Activated CD4-positive, alpha-beta T cell treated with anti-CD3 and anti-CD28 coated beads for 36 hours (primary cell): ENCODE measurements around the gene CNPPD1. TPM values are rescaled to one million over a fixed set of nuclear protein-coding genes. Genes with fewer than 3 reads are reported as not detected.
A peak's percentile ranks its signal among the peaks of the same experiment; 100 is the strongest.

Source experiments
- ATAC-seq: fragments of 200-7000 bp; cut with Tn5 transposase; one replicate; pipeline ENCODE4 v1.10.0; 2021; ENCODE audit warnings: mild to moderate bottlenecking, moderate library complexity
- CTCF ChIA-PET: fragments of 350-600 bp; sonication (Branson Sonifier 250); formaldehyde crosslinking; loops from one replicate; lab custom pipeline; 2021; ENCODE audit warnings: antibody characterized with exemption; lab: Charles Lee
- POLR2A ChIA-PET: fragments of 350-600 bp; sonication (Branson Sonifier 250); formaldehyde crosslinking; loops from one replicate; lab custom pipeline; 2021; ENCODE audit warnings: antibody characterized with exemption, inconsistent platforms; lab: Charles Lee
- DNase-seq: peaks from one replicate; pipeline ENCODE4 v3.0.0-alpha.2; 2020
- H3K27ac Mint-ChIP-seq: one replicate; pipeline ENCODE4 v1.8.0; 2021; ENCODE audit warnings: mixed read lengths
- H3K27me3 Mint-ChIP-seq: one replicate; pipeline ENCODE4 v1.8.0; 2021; ENCODE audit warnings: mixed read lengths
- H3K36me3 Mint-ChIP-seq: one replicate; pipeline ENCODE4 v1.8.0; 2021; ENCODE audit warnings: low read depth, mixed read lengths
- H3K4me1 Mint-ChIP-seq: one replicate; pipeline ENCODE4 v1.8.0; 2021; ENCODE audit warnings: mixed read lengths
- H3K4me3 Mint-ChIP-seq: one replicate; pipeline ENCODE4 v1.8.0; 2021; ENCODE audit warnings: mild to moderate bottlenecking, moderate library complexity, mixed read lengths
- H3K9me3 Mint-ChIP-seq: one replicate; pipeline ENCODE4 v1.8.0; 2021; ENCODE audit warnings: low read depth, mixed read lengths
- intact Hi-C, 2 experiments: fragments of 100-400 bp; cut with DNase I in 1 of 2; cut with micrococcal nuclease in 1 of 2; formaldehyde crosslinking; loops; one replicate each; pipeline versions ENCODE4 v1.14.2 to v1.15.1; 2022 to 2024; cut with DNase I, micrococcal nuclease
- total RNA-seq, 2 experiments: library from RNA; stranded (reverse); gene quantifications; one replicate each; pipeline ENCODE4 v1.2.3, GENCODE V29; 2021

The CNPPD1 gene
- total RNA-seq, 2 experiments from 2014 or later = 38.7 to 41.4 TPM

- CTCF ChIA-PET = interaction anchor here (0.6 to 5.0 kb wide), 6 partner anchors 15 to 192 kb away, joined by 3 to 19 read pairs (median 4); partner anchors contain the start of gene SLC23A3
- Mint-ChIP-seq H3K36me3 (no peaks in the 10 kb centered on the region), H3K4me1 (peaks cover 8% of the 10 kb centered on the region), H3K4me3 (no peak overlapping the region), H3K27ac (no peak overlapping the region), H3K9me3 (peaks cover 6% of the 10 kb centered on the region), H3K27me3 (no peaks in the 10 kb centered on the region)
- intact Hi-C loops = no loop called here
- POLR2A ChIA-PET = interaction anchor here (0.7 to 1.3 kb wide), 2 partner anchors 50 to 95 kb away, joined by 3 to 4 read pairs; no protein-coding TSS in a partner anchor
- DNase-seq (no peak), ATAC-seq (no peak)
These were observed 22.9 kb upstream of the CNPPD1 start for GRCh38 chr2:219199470-219200211.

GRCh38 chr2:219198974-219199373, 22.2 kb upstream of the CNPPD1 start:
- H3K27ac Mint-ChIP-seq = no peak overlapping the region
- H3K4me3 Mint-ChIP-seq = no peak overlapping the region
- intact Hi-C loops = no loop called here
- H3K36me3 Mint-ChIP-seq = no peaks in the 10 kb centered on the region
- peaks cover 8% of the 10 kb centered on the region for H3K4me1 Mint-ChIP-seq
- peaks cover 3% of the 10 kb centered on the region for H3K9me3 Mint-ChIP-seq
- DNase-seq = no peak
- ChIA-PET CTCF (interaction anchor here (0.6 to 5.0 kb wide), 4 partner anchors 29 to 193 kb away, joined by 3 to 19 read pairs (median 8); partner anchors contain the start of gene SLC23A3), POLR2A (interaction anchor here (1.3 kb wide), 1 partner anchor 96 kb away, joined by 4 read pairs; no protein-coding TSS in a partner anchor)
- no peaks in the 10 kb centered on the region for H3K27me3 Mint-ChIP-seq
- no peak for ATAC-seq

GRCh38 chr2:219197388-219197787, 20.7 kb upstream of the CNPPD1 start:
- Mint-ChIP-seq H3K4me1 (peaks cover 8% of the 10 kb centered on the region), H3K4me3 (no peak overlapping the region), H3K27me3 (no peaks in the 10 kb centered on the region), H3K36me3 (no peaks in the 10 kb centered on the region), H3K9me3 (peaks cover 3% of the 10 kb centered on the region), H3K27ac (no peak overlapping the region)
- CTCF ChIA-PET = interaction anchor here (1.4 to 5.0 kb wide), 2 partner anchors 15 to 27 kb away, joined by 5 to 19 read pairs; partner anchors contain the start of gene SLC23A3
- no peak for DNase-seq
- ATAC-seq = no peak
- intact Hi-C loops = no loop called here
- POLR2A ChIA-PET = no interaction called here

- ChIA-PET POLR2A (no interaction called here), CTCF (no interaction called here)
- no peaks in the 10 kb centered on the region for H3K27me3 Mint-ChIP-seq
- H3K36me3 Mint-ChIP-seq = peaks cover 22% of the 10 kb centered on the region
- peaks cover 30% of the 10 kb centered on the region for H3K4me1 Mint-ChIP-seq
- no peak overlapping the region for H3K4me3 Mint-ChIP-seq
- ATAC-seq = peak; percentile 97
- peak; percentile 67 for DNase-seq
- H3K27ac Mint-ChIP-seq = peak overlapping the region; percentile 76
- intact Hi-C loops = no loop called here
- no peaks in the 10 kb centered on the region for H3K9me3 Mint-ChIP-seq
These were observed 10.2 kb upstream of the CNPPD1 start for GRCh38 chr2:219186754-219187456.

GRCh38 chr2:219184121-219184520, 7.4 kb upstream of the CNPPD1 start:
- POLR2A ChIA-PET = no interaction called here
- CTCF ChIA-PET = interaction anchor here (0.8 to 1.1 kb wide), 2 partner anchors 24 to 61 kb away, joined by 3 read pairs; partner anchors contain the start of genes GLB1L and STK16
- intact Hi-C loops = no loop called here
- peak overlapping the region; percentile 8 for H3K27ac Mint-ChIP-seq
- H3K4me1 Mint-ChIP-seq = peaks cover 54% of the 10 kb centered on the region
- no peak for DNase-seq
- ATAC-seq = no peak
- no peaks in the 10 kb centered on the region for H3K27me3 Mint-ChIP-seq
- H3K9me3 Mint-ChIP-seq = no peaks in the 10 kb centered on the region
- no peak overlapping the region for H3K4me3 Mint-ChIP-seq
- peaks cover 43% of the 10 kb centered on the region for H3K36me3 Mint-ChIP-seq

- Mint-ChIP-seq H3K27me3 (no peaks in the 10 kb centered on the region), H3K27ac (peak overlapping the region; percentile 53), H3K9me3 (no peaks in the 10 kb centered on the region), H3K4me3 (no peak overlapping the region), H3K36me3 (peaks cover 43% of the 10 kb centered on the region), H3K4me1 (peaks cover 58% of the 10 kb centered on the region)
- POLR2A ChIA-PET = no interaction called here
- CTCF ChIA-PET = interaction anchor here (1.1 to 2.2 kb wide), 4 partner anchors 14 to 62 kb away, joined by 3 to 5 read pairs (median 4); partner anchors contain the start of genes GLB1L and STK16
- ATAC-seq = no peak
- intact Hi-C loops = no loop called here
- no peak for DNase-seq
These were observed 6.5 kb upstream of the CNPPD1 start for GRCh38 chr2:219183151-219183772.

GRCh38 chr2:219182331-219183150, 5.8 kb upstream of the CNPPD1 start:
- no peak overlapping the region for H3K4me3 Mint-ChIP-seq
- ChIA-PET POLR2A (no interaction called here), CTCF (interaction anchor here (0.6 to 2.2 kb wide), 6 partner anchors 13 to 113 kb away, joined by 3 to 5 read pairs (median 4); partner anchors contain the start of genes GLB1L, SLC23A3 and STK16)
- intact Hi-C loops = no loop called here
- peaks cover 43% of the 10 kb centered on the region for H3K36me3 Mint-ChIP-seq
- H3K27ac Mint-ChIP-seq = peak overlapping the region; percentile 34
- peak; percentile 52 for DNase-seq
- no peaks in the 10 kb centered on the region for H3K9me3 Mint-ChIP-seq
- ATAC-seq = no peak
- no peaks in the 10 kb centered on the region for H3K27me3 Mint-ChIP-seq
- H3K4me1 Mint-ChIP-seq = peaks cover 54% of the 10 kb centered on the region

GRCh38 chr2:219181531-219181930, 4.8 kb upstream of the CNPPD1 start:
- Mint-ChIP-seq H3K36me3 (peaks cover 43% of the 10 kb centered on the region), H3K4me1 (peaks cover 44% of the 10 kb centered on the region), H3K27me3 (no peaks in the 10 kb centered on the region), H3K27ac (peak overlapping the region; percentile 83), H3K9me3 (no peaks in the 10 kb centered on the region), H3K4me3 (no peak overlapping the region)
- ATAC-seq (no peak), DNase-seq (no peak)
- intact Hi-C loops = no loop called here
- ChIA-PET CTCF (interaction anchor here (0.6 to 2.2 kb wide), 5 partner anchors 9 to 114 kb away, joined by 3 to 5 read pairs (median 3); no protein-coding TSS in a partner anchor), POLR2A (no interaction called here)

- DNase-seq (no peak), ATAC-seq (no peak)
- Mint-ChIP-seq H3K9me3 (no peaks in the 10 kb centered on the region), H3K27me3 (no peaks in the 10 kb centered on the region), H3K4me3 (no peak overlapping the region), H3K27ac (peak overlapping the region; percentile 83), H3K36me3 (peaks cover 43% of the 10 kb centered on the region), H3K4me1 (peaks cover 41% of the 10 kb centered on the region)
- intact Hi-C loops = no loop called here
- CTCF ChIA-PET = interaction anchor here (0.7 to 2.2 kb wide), 5 partner anchors 9 to 21 kb away, joined by 3 to 5 read pairs (median 3); partner anchors contain the start of genes NHEJ1 and SLC23A3
- POLR2A ChIA-PET = no interaction called here
These were observed 4.2 kb upstream of the CNPPD1 start for GRCh38 chr2:219180961-219181360.
